Measurements from ENCODE around the gene MOSMO. TPM values are rescaled to one million over a fixed set of nuclear protein-coding genes. Genes with fewer than 3 reads are reported as not detected.

MOSMO gene
- total RNA-seq, 1 experiment from 2014 or later: 27.6 TPM

- ATAC-seq (peak; percentile 25), DNase-seq (ENCODE audit: low read depth, low spot score) (no peak)
- intact Hi-C loops (cut with micrococcal nuclease): loop anchor here (2.0 to 10.0 kb wide), 2 partner anchors 70 to 288 kb away; partner anchors contain the start of gene POLR3E
- H2AFZ ChIP-seq (ENCODE audit: low read depth, low read length, poor library complexity, severe bottlenecking): peak overlapping the region; percentile 48
- H4K20me1 ChIP-seq (ENCODE audit: insufficient read depth): no peaks in the 10 kb centered on the region
- H3K4me3 ChIP-seq (replicated peaks in 1 of 2; ENCODE audit: low read depth in 1 of 2, low read length in 2 of 2): peak overlapping the region; percentile 88 to 90
- no peak for TF ChIP-seq REST (IDR thresholded peaks at IDR 0.05; ENCODE audit: low read depth)
- no peak for TF ChIP-seq RAD21 (IDR thresholded peaks at IDR 0.05; ENCODE audit: low read depth)
- TF ChIP-seq, protein P1, sequence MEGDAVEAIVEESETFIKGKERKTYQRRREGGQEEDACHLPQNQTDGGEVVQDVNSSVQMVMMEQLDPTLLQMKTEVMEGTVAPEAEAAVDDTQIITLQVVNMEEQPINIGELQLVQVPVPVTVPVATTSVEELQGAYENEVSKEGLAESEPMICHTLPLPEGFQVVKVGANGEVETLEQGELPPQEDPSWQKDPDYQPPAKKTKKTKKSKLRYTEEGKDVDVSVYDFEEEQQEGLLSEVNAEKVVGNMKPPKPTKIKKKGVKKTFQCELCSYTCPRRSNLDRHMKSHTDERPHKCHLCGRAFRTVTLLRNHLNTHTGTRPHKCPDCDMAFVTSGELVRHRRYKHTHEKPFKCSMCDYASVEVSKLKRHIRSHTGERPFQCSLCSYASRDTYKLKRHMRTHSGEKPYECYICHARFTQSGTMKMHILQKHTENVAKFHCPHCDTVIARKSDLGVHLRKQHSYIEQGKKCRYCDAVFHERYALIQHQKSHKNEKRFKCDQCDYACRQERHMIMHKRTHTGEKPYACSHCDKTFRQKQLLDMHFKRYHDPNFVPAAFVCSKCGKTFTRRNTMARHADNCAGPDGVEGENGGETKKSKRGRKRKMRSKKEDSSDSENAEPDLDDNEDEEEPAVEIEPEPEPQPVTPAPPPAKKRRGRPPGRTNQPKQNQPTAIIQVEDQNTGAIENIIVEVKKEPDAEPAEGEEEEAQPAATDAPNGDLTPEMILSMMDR (IDR thresholded peaks at IDR 0.05 in 2 of 3, conservative IDR thresholded peaks at IDR 0.05 in 1 of 3; ENCODE audit: borderline replicate concordance in 1 of 3, insufficient read depth in 1 of 3, low read depth in 2 of 3, low read length in 2 of 3): no peak
- no peak for TF ChIP-seq FOSL1 (IDR thresholded peaks at IDR 0.05; ENCODE audit: low read depth)
- no peak for TF ChIP-seq SP1 (IDR thresholded peaks at IDR 0.05; ENCODE audit: low read depth)
- TF ChIP-seq MAX (IDR thresholded peaks at IDR 0.05): no peak
- TF ChIP-seq, protein P2, sequence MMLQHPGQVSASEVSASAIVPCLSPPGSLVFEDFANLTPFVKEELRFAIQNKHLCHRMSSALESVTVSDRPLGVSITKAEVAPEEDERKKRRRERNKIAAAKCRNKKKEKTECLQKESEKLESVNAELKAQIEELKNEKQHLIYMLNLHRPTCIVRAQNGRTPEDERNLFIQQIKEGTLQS (IDR thresholded peaks at IDR 0.05): no peak
- no peak for TF ChIP-seq CBX3 (IDR thresholded peaks at IDR 0.05; ENCODE audit: low read depth)
- no peak for TF ChIP-seq POLR2AphosphoS5 (IDR thresholded peaks at IDR 0.05; ENCODE audit: low read depth, low read length)
- TF ChIP-seq YY1 (IDR thresholded peaks at IDR 0.05; ENCODE audit: extremely low read depth, insufficient replicate concordance, low read depth, low read length): no peak
- no peak for TF ChIP-seq EGR1 (IDR thresholded peaks at IDR 0.05; ENCODE audit: low read depth)
- no peak for TF ChIP-seq POLR2A (IDR thresholded peaks at IDR 0.05; ENCODE audit: borderline replicate concordance, extremely low read depth, insufficient read depth, insufficient read length)
- TF ChIP-seq TCF7L2 (IDR thresholded peaks at IDR 0.05; ENCODE audit: borderline replicate concordance, extremely low read depth, insufficient read depth, insufficient read length): no peak
- no peak for TF ChIP-seq EZH2 (IDR thresholded peaks at IDR 0.05)
- TF ChIP-seq JUND (IDR thresholded peaks at IDR 0.05): no peak
- TF ChIP-seq ZFX (IDR thresholded peaks at IDR 0.05): no peak
- TF ChIP-seq EZH2phosphoT487 (IDR thresholded peaks at IDR 0.05; ENCODE audit: borderline replicate concordance): no peak
- ChIA-PET POLR2A (interaction anchor here (1.1 kb wide), 1 partner anchor 19 kb away, joined by 8 read pairs; no protein-coding TSS in a partner anchor), CTCF (interaction anchor here (1.0 to 7.6 kb wide), 4 partner anchors 9 to 170 kb away, joined by 4 to 57 read pairs (median 8); no protein-coding TSS in a partner anchor), RAD21 (ENCODE audit: low non-redundant PET in 1 of 2, low total read pairs in 2 of 2, uncharacterized antibody in 2 of 2, unreplicated experiment in 2 of 2) (interaction anchor here in 1 of 2 experiments (2.0 kb wide), 1 partner anchor 71 kb away, joined by 6 read pairs; no protein-coding TSS in a partner anchor)
- no peaks in the 10 kb centered on the region for H3K9me2 ChIP-seq (ENCODE audit: insufficient read depth)
- no peaks in the 10 kb centered on the region for H3K27me3 ChIP-seq (ENCODE audit: insufficient read depth, low read length)
- H3K36me3 ChIP-seq (ENCODE audit: control insufficient read depth in 1 of 2, insufficient read depth in 2 of 2, low read length in 2 of 2): no peaks in the 10 kb centered on the region
- H3K4me1 ChIP-seq (ENCODE audit: control insufficient read depth in 1 of 2, insufficient read depth in 2 of 2, low read length in 2 of 2): peaks cover 18 to 44% of the 10 kb centered on the region in 2 experiments
- H3K9ac ChIP-seq (ENCODE audit: low read length): peak overlapping the region; percentile 80
- H3K4me2 ChIP-seq (ENCODE audit: low read length): peak overlapping the region; percentile 98
- H3K27ac ChIP-seq (ENCODE audit: low read depth, low read length): peak overlapping the region; percentile 85
- BruUV-seq (replicated peaks): no TSS peak
- H3K9me3 ChIP-seq (ENCODE audit: control insufficient read depth in 1 of 2, insufficient read depth in 1 of 2, low read depth in 1 of 2, low read length in 2 of 2): no peaks in the 10 kb centered on the region
- peaks cover 49% of the 10 kb centered on the region for H3K79me2 ChIP-seq (ENCODE audit: insufficient read depth, low read length)
Measured at GRCh38 chr16:22007159-22007508, 777 bp upstream of the MOSMO start.
